Spleen (tissue), 11 donors: Measurements from ENCODE around the gene TIMP2. TPM values are rescaled to one million over a fixed set of nuclear protein-coding genes. Genes with fewer than 3 reads are reported as not detected.

ENCODE experiments used
- DNase-seq: peaks from one replicate; pipeline ENCODE4 v3.0.0-alpha.2; 2020
- H3K27ac ChIP-seq, 8 donors: fragments of 200-600 bp; sonication (generic) in 7 of 8; 1 replicate in 4 of 8; 2 replicates in 4 of 8; pipeline versions ENCODE4 v1.5.0 to v1.8.0; 2016 to 2021; ENCODE audit warnings: inconsistent platforms in 4 of 8, mild to moderate bottlenecking in 4 of 8, moderate library complexity in 1 of 8
- H3K27me3 ChIP-seq, 7 donors: fragments of 200-600 bp; sonication (generic) in 6 of 7; replicated peaks in 1 of 7; 1 replicate in 4 of 7; 2 replicates in 3 of 7; pipeline versions ENCODE4 v1.5.0 to v1.8.0; 2016 to 2021; ENCODE audit warnings: inconsistent platforms in 3 of 7, mild to moderate bottlenecking in 1 of 7
- H3K36me3 ChIP-seq, 6 donors: fragments of 200-600 bp; sonication (generic) in 5 of 6; 1 replicate in 4 of 6; 2 replicates in 2 of 6; pipeline versions ENCODE4 v1.5.0 to v1.8.0; 2016 to 2021; ENCODE audit warnings: inconsistent platforms in 2 of 6
- H3K4me1 ChIP-seq, 6 donors: fragments of 200-600 bp; sonication (generic) in 5 of 6; 1 replicate in 3 of 6; 2 replicates in 3 of 6; pipeline versions ENCODE4 v1.5.0 to v1.8.0; 2016 to 2021; ENCODE audit warnings: inconsistent platforms in 3 of 6
- H3K4me3 ChIP-seq, 8 donors: fragments of 200-600 bp; sonication (generic) in 7 of 8; 1 replicate in 4 of 8; 2 replicates in 4 of 8; pipeline versions ENCODE4 v1.5.0 to v1.8.0; 2016 to 2021; ENCODE audit warnings: inconsistent platforms in 4 of 8, mild to moderate bottlenecking in 4 of 8, moderate library complexity in 2 of 8
- H3K9me3 ChIP-seq, 8 donors: fragments of 200-600 bp; sonication (generic) in 7 of 8; 1 replicate in 4 of 8; 2 replicates in 4 of 8; pipeline versions ENCODE4 v1.5.0 to v1.8.0; 2016 to 2021; ENCODE audit warnings: inconsistent platforms in 4 of 8
- POLR2A ChIP-seq, 3 donors: fragments of 450-650 bp; IDR thresholded peaks; one replicate each; pipeline ENCODE4 v1.5.1; 2017; ENCODE audit warnings: antibody characterized with exemption in 3 of 3, mild to moderate bottlenecking in 1 of 3
- POLR2AphosphoS5 ChIP-seq, 3 donors: sonication (generic); formaldehyde crosslinking; IDR thresholded peaks; one replicate each; pipeline ENCODE4 v1.5.1; 2017; ENCODE audit warnings: antibody characterized with exemption in 3 of 3
- WGBS, 5 donors: extraction: QIAGEN DNeasy Blood & Tissue Kit in 3 of 5; methylation state at CpG; one replicate each; pipeline versions ENCODE4 v1.1.5 to v1.1.7; 2013 to 2018; 5-methylcytosine and 5-hydroxymethylcytosine counted together
- intact Hi-C: fragments of 100-400 bp; cut with DNase I; formaldehyde crosslinking; loops from one replicate; pipeline ENCODE4 v1.15.0; 2023; ENCODE audit warnings: low total_unique reads
- polyA plus RNA-seq, 3 donors: library from polyadenylated mRNA; stranded (reverse); fragments of 200-250 nt; gene quantifications; one replicate each; pipeline ENCODE4 v1.2.1, GENCODE V29; 2013
- total RNA-seq, 7 donors: library from RNA; depleted of rRNA in 3 of 7; stranded (reverse); fragments of >200 nt in 3 of 7; fragmentation: NEBNext Ultra II Directional in 4 of 7; extraction: Animal tissue kit (Norgen Biotek cat#: 25700) in 4 of 7; gene quantifications; one replicate each; pipeline versions ENCODE4 v1.1.0 to v1.2.1, GENCODE V29; 2016 to 2021
- TF ChIP-seq, protein P1 (sequence below), 11 experiments: fragments of 200-600 bp in 7 of 11; fragments of 450-650 bp in 4 of 11; sonication (generic) in 4 of 11; IDR thresholded peaks in 8 of 11; conservative IDR thresholded peaks in 3 of 11; 1 replicate in 7 of 11; 2 replicates in 4 of 11; pipeline versions ENCODE4 v1.4.0 to v1.8.0; 2016 to 2021; ENCODE audit warnings: antibody characterized with exemption in 11 of 11, inconsistent platforms in 4 of 11, mild to moderate bottlenecking in 1 of 11
- donor health status: healthy with polysubstance abuse.
- donor health status: DM: no; HTN: no; CAD: no; lungs with moderate emphysema.
- donor health status: DM: no; HTN: no; CAD: no.
- donor health status: Bipolar disorder and iron deficiency.
- donor health status: healthy.
- donor health status: DM: no; HTN: no; CAD: no.
- donor health status: DM: yes; HTN: yes; CAD: no.

The TIMP2 gene
- total and polyA plus RNA-seq, 10 donors: 16.3 to 333 (median 181) TPM

DNA sequence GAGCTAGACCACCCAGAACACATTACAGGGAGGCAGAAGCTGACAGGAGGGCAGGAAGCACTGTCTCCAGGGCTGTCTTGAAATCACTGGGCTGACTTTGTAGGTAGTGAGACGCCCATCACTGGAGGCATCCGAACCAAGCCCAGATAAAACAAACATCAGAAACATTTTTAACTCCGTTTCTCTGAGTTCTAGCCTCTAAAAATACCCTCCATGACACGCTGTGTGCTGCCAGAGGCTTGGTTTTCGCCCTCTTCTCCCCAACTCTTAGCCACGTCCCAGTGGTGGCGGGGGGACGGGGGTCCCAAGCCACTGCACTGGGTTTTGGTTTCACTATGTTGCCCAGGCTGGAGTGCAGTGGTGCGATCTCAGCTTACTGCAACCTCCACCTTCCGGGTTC, 23.4 kb downstream of the TIMP2 start:
- peaks cover 0 to 76% (median 4%) of the 10 kb centered on the region in 6 donors for H3K36me3 ChIP-seq
- TF ChIP-seq, protein P1, sequence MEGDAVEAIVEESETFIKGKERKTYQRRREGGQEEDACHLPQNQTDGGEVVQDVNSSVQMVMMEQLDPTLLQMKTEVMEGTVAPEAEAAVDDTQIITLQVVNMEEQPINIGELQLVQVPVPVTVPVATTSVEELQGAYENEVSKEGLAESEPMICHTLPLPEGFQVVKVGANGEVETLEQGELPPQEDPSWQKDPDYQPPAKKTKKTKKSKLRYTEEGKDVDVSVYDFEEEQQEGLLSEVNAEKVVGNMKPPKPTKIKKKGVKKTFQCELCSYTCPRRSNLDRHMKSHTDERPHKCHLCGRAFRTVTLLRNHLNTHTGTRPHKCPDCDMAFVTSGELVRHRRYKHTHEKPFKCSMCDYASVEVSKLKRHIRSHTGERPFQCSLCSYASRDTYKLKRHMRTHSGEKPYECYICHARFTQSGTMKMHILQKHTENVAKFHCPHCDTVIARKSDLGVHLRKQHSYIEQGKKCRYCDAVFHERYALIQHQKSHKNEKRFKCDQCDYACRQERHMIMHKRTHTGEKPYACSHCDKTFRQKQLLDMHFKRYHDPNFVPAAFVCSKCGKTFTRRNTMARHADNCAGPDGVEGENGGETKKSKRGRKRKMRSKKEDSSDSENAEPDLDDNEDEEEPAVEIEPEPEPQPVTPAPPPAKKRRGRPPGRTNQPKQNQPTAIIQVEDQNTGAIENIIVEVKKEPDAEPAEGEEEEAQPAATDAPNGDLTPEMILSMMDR (IDR thresholded peaks at IDR 0.05 in 8 of 11, conservative IDR thresholded peaks at IDR 0.05 in 3 of 11): no peak
- TF ChIP-seq POLR2AphosphoS5 (IDR thresholded peaks at IDR 0.05) (no peak), POLR2A (IDR thresholded peaks at IDR 0.05) (no peak)
- no peak for DNase-seq
- H3K4me3 ChIP-seq: no peak overlapping the region
- H3K27me3 ChIP-seq: no peaks in the 10 kb centered on the region
- H3K4me1 ChIP-seq: peaks cover 4 to 73% (median 37%) of the 10 kb centered on the region in 6 donors
- 90 to 95% (median 91%) methylated on average over 10 of the region's 10 CpGs for WGBS, 5 donors
- H3K9me3 ChIP-seq: no peaks in the 10 kb centered on the region
- peak overlapping the region in 1 of 8 donors; percentile 5 for H3K27ac ChIP-seq
- intact Hi-C loops: no loop called here

- intact Hi-C loops: no loop called here
- peaks cover 0 to 80% (median 4%) of the 10 kb centered on the region in 6 donors for H3K36me3 ChIP-seq
- H3K9me3 ChIP-seq: no peaks in the 10 kb centered on the region
- H3K27me3 ChIP-seq: no peaks in the 10 kb centered on the region
- DNase-seq: no peak
- H3K4me1 ChIP-seq: peaks cover 6 to 77% (median 47%) of the 10 kb centered on the region in 6 donors
- H3K4me3 ChIP-seq: no peak overlapping the region
- no peak for TF ChIP-seq POLR2A (IDR thresholded peaks at IDR 0.05)
- TF ChIP-seq POLR2AphosphoS5 (IDR thresholded peaks at IDR 0.05): peak in 1 of 3 donors; percentile 46
- no peak overlapping the region for H3K27ac ChIP-seq
- 83 to 86% (median 86%) methylated on average over 26 to 29 of the region's 29 CpGs for WGBS, 5 donors
These were observed 24.4 kb downstream of the TIMP2 start for GRCh38 chr17:78900816-78901215.

DNA sequence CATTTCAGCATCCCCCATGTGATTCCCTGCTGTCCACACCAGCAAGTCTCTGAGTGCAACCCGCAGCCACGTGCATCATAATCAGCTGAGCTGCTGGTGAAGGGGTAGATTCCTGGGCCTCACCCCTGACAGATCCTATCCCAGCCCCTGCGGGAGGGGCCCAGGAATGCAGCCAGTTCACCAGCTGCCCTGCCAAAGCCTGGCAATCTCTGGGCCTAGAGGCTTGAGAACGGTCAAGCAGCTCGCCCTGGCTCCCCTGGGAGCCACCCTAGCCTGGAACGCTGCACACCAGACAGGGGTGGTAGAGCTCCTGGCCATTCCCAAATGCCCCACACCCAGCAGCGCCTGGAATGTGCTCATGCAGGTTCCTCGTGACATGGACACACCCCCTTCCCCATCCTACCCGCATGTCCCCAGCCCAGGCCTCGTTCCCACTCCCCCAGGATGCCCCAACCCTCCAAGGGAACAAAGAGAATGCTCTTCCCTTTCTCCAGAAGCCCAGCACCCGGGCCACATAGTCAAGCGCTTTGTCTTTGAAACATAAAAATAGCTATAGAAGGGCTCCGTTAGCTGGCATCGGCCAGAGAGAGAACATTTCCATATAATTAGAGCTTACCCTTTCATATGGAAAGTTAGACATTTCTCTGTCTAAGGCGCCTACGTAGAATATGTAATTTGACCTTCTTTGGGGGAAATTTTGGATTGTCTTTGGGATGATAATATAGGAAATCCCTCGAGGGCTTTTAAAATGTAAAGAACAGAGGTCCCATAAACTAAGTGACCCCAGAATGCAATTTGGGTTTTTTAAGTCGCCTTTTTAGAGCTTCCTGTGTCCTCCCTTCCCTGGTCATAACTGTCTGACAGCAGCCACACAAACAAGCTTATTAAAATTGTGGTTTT, 25.6 kb downstream of the TIMP2 start:
- no peak for DNase-seq
- H3K4me1 ChIP-seq: peaks cover 6 to 77% (median 48%) of the 10 kb centered on the region in 6 donors
- H3K27me3 ChIP-seq: no peaks in the 10 kb centered on the region
- H3K36me3 ChIP-seq: peaks cover 0 to 76% (median 4%) of the 10 kb centered on the region in 6 donors
- WGBS, 5 donors: 70 to 84% (median 74%) methylated on average over 16 to 18 of the region's 18 CpGs
- H3K27ac ChIP-seq: peak overlapping the region in 2 of 8 donors; percentile 21
- no peaks in the 10 kb centered on the region for H3K9me3 ChIP-seq
- no peak overlapping the region for H3K4me3 ChIP-seq
- TF ChIP-seq, protein P1 (IDR thresholded peaks at IDR 0.05 in 8 of 11, conservative IDR thresholded peaks at IDR 0.05 in 3 of 11): no peak
- no peak for TF ChIP-seq POLR2A (IDR thresholded peaks at IDR 0.05)
- no peak for TF ChIP-seq POLR2AphosphoS5 (IDR thresholded peaks at IDR 0.05)
- intact Hi-C loops: no loop called here

GRCh38 chr17:78898947-78899346, 26.2 kb downstream of the TIMP2 start:
- no peak for TF ChIP-seq POLR2AphosphoS5 (IDR thresholded peaks at IDR 0.05)
- TF ChIP-seq, protein P1 (IDR thresholded peaks at IDR 0.05 in 8 of 11, conservative IDR thresholded peaks at IDR 0.05 in 3 of 11): no peak
- TF ChIP-seq POLR2A (IDR thresholded peaks at IDR 0.05): no peak
- Histone ChIP-seq H3K27ac (no peak overlapping the region), H3K4me1 (peaks cover 6 to 77% (median 54%) of the 10 kb centered on the region in 6 donors), H3K4me3 (no peak overlapping the region), H3K36me3 (peaks cover 0 to 69% (median 4%) of the 10 kb centered on the region in 6 donors), H3K27me3 (no peaks in the 10 kb centered on the region), H3K9me3 (no peaks in the 10 kb centered on the region)
- intact Hi-C loops: no loop called here
- 86 to 93% (median 90%) methylated on average over 13 of the region's 13 CpGs for WGBS, 5 donors
- DNase-seq: no peak
